Measurements from ENCODE around the gene ARHGEF40. TPM values are rescaled to one million over a fixed set of nuclear protein-coding genes. Genes with fewer than 3 reads are reported as not detected.

The ARHGEF40 gene
- total RNA-seq, 4 donors from 2014 or later: 10.4 to 15.7 (median 12.9) TPM

DNA sequence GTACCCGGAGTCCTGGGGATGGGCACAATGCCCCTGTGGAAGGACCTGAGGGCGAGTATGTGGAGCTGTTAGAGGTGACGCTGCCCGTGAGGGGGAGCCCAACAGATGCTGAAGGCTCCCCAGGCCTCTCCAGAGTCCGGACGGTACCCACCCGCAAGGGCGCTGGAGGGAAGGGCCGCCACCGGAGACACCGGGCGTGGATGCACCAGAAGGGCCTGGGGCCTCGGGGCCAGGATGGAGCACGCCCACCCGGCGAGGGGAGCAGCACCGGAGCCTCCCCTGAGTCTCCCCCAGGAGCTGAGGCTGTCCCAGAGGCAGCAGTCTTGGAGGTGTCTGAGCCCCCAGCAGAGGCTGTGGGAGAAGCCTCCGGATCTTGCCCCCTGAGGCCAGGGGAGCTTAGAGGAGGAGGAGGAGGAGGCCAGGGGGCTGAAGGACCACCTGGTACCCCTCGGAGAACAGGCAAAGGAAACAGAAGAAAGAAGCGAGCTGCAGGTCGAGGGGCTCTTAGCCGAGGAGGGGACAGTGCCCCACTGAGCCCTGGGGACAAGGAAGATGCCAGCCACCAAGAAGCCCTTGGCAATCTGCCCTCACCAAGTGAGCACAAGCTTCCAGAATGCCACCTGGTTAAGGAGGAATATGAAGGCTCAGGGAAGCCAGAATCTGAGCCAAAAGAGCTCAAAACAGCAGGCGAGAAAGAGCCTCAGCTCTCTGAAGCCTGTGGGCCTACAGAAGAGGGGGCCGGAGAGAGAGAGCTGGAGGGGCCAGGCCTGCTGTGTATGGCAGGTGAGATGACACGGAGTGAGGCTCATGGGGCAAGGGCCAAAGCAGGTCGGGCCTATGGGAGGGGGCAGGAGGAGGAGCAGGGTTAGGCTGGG, 4.5 kb downstream of the ARHGEF40 start:
- H3K36me3 ChIP-seq: peaks cover 0 to 45% of the 10 kb centered on the region in 2 donors
- no peaks in the 10 kb centered on the region for H3K27me3 ChIP-seq
- no peak overlapping the region for H3K27ac ChIP-seq
- no peak overlapping the region for H3K4me3 ChIP-seq
- intact Hi-C loops (cut with DNase I; ENCODE audit: low total_unique reads): no loop called here
- H3K9me3 ChIP-seq: no peaks in the 10 kb centered on the region
- TF ChIP-seq, protein P1, sequence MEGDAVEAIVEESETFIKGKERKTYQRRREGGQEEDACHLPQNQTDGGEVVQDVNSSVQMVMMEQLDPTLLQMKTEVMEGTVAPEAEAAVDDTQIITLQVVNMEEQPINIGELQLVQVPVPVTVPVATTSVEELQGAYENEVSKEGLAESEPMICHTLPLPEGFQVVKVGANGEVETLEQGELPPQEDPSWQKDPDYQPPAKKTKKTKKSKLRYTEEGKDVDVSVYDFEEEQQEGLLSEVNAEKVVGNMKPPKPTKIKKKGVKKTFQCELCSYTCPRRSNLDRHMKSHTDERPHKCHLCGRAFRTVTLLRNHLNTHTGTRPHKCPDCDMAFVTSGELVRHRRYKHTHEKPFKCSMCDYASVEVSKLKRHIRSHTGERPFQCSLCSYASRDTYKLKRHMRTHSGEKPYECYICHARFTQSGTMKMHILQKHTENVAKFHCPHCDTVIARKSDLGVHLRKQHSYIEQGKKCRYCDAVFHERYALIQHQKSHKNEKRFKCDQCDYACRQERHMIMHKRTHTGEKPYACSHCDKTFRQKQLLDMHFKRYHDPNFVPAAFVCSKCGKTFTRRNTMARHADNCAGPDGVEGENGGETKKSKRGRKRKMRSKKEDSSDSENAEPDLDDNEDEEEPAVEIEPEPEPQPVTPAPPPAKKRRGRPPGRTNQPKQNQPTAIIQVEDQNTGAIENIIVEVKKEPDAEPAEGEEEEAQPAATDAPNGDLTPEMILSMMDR (IDR thresholded peaks at IDR 0.05 in 4 of 5, conservative IDR thresholded peaks at IDR 0.05 in 1 of 5): no peak
- TF ChIP-seq POLR2A (IDR thresholded peaks at IDR 0.05): no peak
- DNase-seq (no peak), ATAC-seq (no peak)
- H3K4me1 ChIP-seq: peaks cover 5 to 18% of the 10 kb centered on the region in 2 donors
- in situ Hi-C loops (cut with MboI; ENCODE audit: low sequenced_read_pairs in 4 of 4): loop anchor here in 1 of 4 donors (25.0 kb wide), 1 partner anchor 387 kb away; the partner anchor contains the start of genes ANG and RNASE4

GRCh38 chr14:21075719-21076437, 5.8 kb downstream of the ARHGEF40 start:
- Histone ChIP-seq H3K36me3 (peaks cover 0 to 57% of the 10 kb centered on the region in 2 donors), H3K4me1 (peaks cover 4 to 13% of the 10 kb centered on the region in 2 donors), H3K4me3 (no peak overlapping the region), H3K27me3 (no peaks in the 10 kb centered on the region), H3K27ac (no peak overlapping the region), H3K9me3 (no peaks in the 10 kb centered on the region)
- ATAC-seq: no peak
- no peak for TF ChIP-seq POLR2A (IDR thresholded peaks at IDR 0.05)
- TF ChIP-seq, protein P1 (IDR thresholded peaks at IDR 0.05 in 4 of 5, conservative IDR thresholded peaks at IDR 0.05 in 1 of 5): no peak
- intact Hi-C loops (cut with DNase I; ENCODE audit: low total_unique reads): no loop called here
- in situ Hi-C loops (cut with MboI; ENCODE audit: low sequenced_read_pairs in 4 of 4): no loop called here
- no peak for DNase-seq

- Histone ChIP-seq H3K27ac (no peak overlapping the region), H3K4me3 (no peak overlapping the region), H3K4me1 (peaks cover 0 to under 1% of the 10 kb centered on the region in 2 donors), H3K9me3 (no peaks in the 10 kb centered on the region), H3K36me3 (peaks cover 0 to 75% of the 10 kb centered on the region in 2 donors), H3K27me3 (no peaks in the 10 kb centered on the region)
- TF ChIP-seq, protein P1 (IDR thresholded peaks at IDR 0.05 in 4 of 5, conservative IDR thresholded peaks at IDR 0.05 in 1 of 5): no peak
- no peak for TF ChIP-seq POLR2A (IDR thresholded peaks at IDR 0.05)
- intact Hi-C loops (cut with DNase I; ENCODE audit: low total_unique reads) (no loop called here), in situ Hi-C loops (cut with MboI; ENCODE audit: low sequenced_read_pairs in 4 of 4) (no loop called here)
- DNase-seq (no peak), ATAC-seq (no peak)
Observed at GRCh38 chr14:21077672-21078071, 7.6 kb downstream of the ARHGEF40 start.

DNA sequence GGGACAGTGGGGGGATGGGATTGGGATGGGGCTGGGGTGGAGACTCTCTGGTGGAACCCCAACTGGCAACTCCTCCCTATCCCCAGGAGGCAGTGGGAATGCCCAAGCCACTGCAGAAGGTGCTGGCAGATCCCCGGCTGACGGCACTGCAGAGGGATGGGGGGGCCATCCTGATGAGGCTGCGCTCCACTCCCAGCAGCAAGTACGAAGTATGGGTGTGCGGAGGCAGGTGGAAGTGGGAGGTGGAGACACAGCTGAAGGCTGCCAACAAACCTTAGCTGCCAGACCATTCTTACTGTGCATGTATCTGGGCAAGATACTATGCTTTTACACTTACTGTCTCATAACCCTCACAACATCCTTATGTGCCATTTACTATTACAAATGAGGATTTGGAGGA, 8.2 kb downstream of the ARHGEF40 start:
- DNase-seq (no peak), ATAC-seq (no peak)
- Histone ChIP-seq H3K9me3 (no peaks in the 10 kb centered on the region), H3K4me1 (no peaks in the 10 kb centered on the region), H3K36me3 (peaks cover 0 to 81% of the 10 kb centered on the region in 2 donors), H3K27ac (no peak overlapping the region), H3K4me3 (no peak overlapping the region), H3K27me3 (no peaks in the 10 kb centered on the region)
- no peak for TF ChIP-seq POLR2A (IDR thresholded peaks at IDR 0.05)
- intact Hi-C loops (cut with DNase I; ENCODE audit: low total_unique reads): no loop called here
- in situ Hi-C loops (cut with MboI; ENCODE audit: low sequenced_read_pairs in 4 of 4): no loop called here

DNA sequence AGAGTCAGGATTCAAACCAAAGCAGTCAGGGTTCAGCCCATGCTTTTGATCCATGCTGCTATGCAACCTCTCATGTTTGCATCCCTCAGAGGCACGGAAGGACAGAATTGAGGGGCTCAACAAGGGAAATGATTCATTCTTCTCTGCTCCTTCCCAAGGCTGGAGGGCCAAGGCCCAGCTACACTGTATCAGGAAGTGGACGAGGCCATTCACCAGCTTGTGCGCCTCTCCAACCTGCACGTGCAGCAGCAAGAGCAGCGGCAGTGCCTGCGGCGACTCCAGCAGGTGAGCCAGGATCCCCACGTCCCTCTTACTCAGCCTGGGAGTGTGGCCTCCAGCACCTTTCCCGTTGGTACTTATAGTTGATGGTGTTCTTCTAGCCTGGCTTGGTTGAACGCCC, 8.6 kb downstream of the ARHGEF40 start:
- Histone ChIP-seq H3K27ac (no peak overlapping the region), H3K4me3 (no peak overlapping the region), H3K4me1 (no peaks in the 10 kb centered on the region), H3K27me3 (no peaks in the 10 kb centered on the region), H3K9me3 (no peaks in the 10 kb centered on the region), H3K36me3 (peaks cover 0 to 82% of the 10 kb centered on the region in 2 donors)
- intact Hi-C loops (cut with DNase I; ENCODE audit: low total_unique reads) (no loop called here), in situ Hi-C loops (cut with MboI; ENCODE audit: low sequenced_read_pairs in 4 of 4) (no loop called here)
- no peak for DNase-seq
- no peak for ATAC-seq
- TF ChIP-seq POLR2A (IDR thresholded peaks at IDR 0.05): no peak
- TF ChIP-seq, protein P1 (IDR thresholded peaks at IDR 0.05 in 4 of 5, conservative IDR thresholded peaks at IDR 0.05 in 1 of 5): no peak
